ENCODE measurements around the gene UGDH.

DNA sequence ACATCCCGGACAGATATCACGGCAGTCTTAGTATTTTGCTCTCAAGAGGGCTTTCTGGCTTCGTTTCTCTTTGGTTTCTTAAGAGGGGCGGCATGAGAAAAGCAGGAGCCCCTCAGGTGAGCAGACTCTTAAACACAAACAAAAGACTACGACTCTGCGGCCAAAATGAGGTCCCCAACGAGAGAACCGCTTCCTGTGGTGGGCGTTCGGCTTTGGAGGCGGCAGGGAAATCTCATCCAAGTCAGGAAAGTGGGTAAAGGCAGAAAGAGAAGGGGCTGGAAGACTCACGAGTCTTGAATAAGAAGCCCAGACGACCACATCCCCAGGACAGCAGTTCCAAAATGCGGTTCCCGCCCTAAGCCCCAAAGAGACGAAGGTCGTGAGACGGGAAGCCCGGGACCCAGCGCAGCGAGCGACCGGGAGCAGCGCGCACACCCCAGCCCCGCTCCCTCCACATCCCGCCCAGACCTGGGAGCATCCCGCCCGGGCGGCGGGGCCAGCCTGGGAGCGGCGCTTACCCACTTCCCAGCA is 409 bp downstream of the UGDH start:
- TF ChIP-seq, protein P1, sequence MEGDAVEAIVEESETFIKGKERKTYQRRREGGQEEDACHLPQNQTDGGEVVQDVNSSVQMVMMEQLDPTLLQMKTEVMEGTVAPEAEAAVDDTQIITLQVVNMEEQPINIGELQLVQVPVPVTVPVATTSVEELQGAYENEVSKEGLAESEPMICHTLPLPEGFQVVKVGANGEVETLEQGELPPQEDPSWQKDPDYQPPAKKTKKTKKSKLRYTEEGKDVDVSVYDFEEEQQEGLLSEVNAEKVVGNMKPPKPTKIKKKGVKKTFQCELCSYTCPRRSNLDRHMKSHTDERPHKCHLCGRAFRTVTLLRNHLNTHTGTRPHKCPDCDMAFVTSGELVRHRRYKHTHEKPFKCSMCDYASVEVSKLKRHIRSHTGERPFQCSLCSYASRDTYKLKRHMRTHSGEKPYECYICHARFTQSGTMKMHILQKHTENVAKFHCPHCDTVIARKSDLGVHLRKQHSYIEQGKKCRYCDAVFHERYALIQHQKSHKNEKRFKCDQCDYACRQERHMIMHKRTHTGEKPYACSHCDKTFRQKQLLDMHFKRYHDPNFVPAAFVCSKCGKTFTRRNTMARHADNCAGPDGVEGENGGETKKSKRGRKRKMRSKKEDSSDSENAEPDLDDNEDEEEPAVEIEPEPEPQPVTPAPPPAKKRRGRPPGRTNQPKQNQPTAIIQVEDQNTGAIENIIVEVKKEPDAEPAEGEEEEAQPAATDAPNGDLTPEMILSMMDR (IDR thresholded peaks at IDR 0.05; ENCODE audit: low read length): no peak
- TF ChIP-seq EZH2phosphoT487 (IDR thresholded peaks at IDR 0.05; ENCODE audit: low read length) (no peak), EZH2 (optimal IDR thresholded peaks at IDR 0.05; ENCODE audit: low read depth, low read length) (no peak)
